IMR-90 (cell line): ENCODE data around the gene EGFR. TPM values are rescaled to one million over a fixed set of nuclear protein-coding genes. Genes with fewer than 3 reads are reported as not detected.
A peak's percentile ranks its signal among the peaks of the same experiment; 100 is the strongest.

Experiments
- ATAC-seq: fragments of 200-7000 bp; cut with Tn5 transposase; 2 replicates; pipeline ENCODE4 v1.9.1; 2020; ENCODE audit warnings: low read depth, mild to moderate bottlenecking, moderate library complexity
- BruUV-seq: library from RNA; stranded (reverse); fragments of 400-500 nt; replicated peaks from 2 replicates; lab custom pipeline; 2021; lab: Mats Ljungman, UMichigan
- CTCF ChIA-PET: fragments of 300-600 bp; formaldehyde crosslinking; extraction: SDS; loops from one replicate; lab custom pipeline; 2021; ENCODE audit warnings: antibody characterized with exemption; lab: Yijun Ruan, JAX
- POLR2A ChIA-PET: fragments of 300-600 bp; sonication (Branson Sonifier 250); formaldehyde crosslinking; loops from one replicate; lab custom pipeline; 2022; ENCODE audit warnings: antibody characterized with exemption; ENCODE audit not compliant: unreplicated experiment; lab: Charles Lee
- DNase-seq: peaks from one replicate; pipeline ENCODE4 v3.0.0; 2013
- H2AFZ ChIP-seq: replicated peaks from 2 replicates; pipeline ENCODE3; 2013; ENCODE audit warnings: low read length, mild to moderate bottlenecking; ENCODE audit not compliant: poor library complexity
- H2AK5ac ChIP-seq: 2 replicates; pipeline ENCODE4 v1.6.1; 2013; ENCODE audit warnings: low read depth, low read length, inconsistent platforms
- H2AK9ac ChIP-seq: replicated peaks from 2 replicates; pipeline ENCODE3; 2013; ENCODE audit warnings: mild to moderate bottlenecking, low read depth, low read length, moderate library complexity; ENCODE audit not compliant: poor library complexity
- H2BK120ac ChIP-seq: 2 replicates; pipeline ENCODE4 v1.6.1; 2013; ENCODE audit warnings: low read depth, low read length, inconsistent platforms
- H2BK15ac ChIP-seq: 3 replicates; pipeline ENCODE4 v1.6.1; 2013; ENCODE audit warnings: low read depth, low read length, inconsistent platforms
- H2BK20ac ChIP-seq: 2 replicates; pipeline ENCODE4 v1.6.1; 2013; ENCODE audit warnings: low read depth, mild to moderate bottlenecking, inconsistent platforms, low read length, moderate library complexity
- H2BK5ac ChIP-seq: 2 replicates; pipeline ENCODE4 v1.6.1; 2013; ENCODE audit warnings: mild to moderate bottlenecking, low read depth, low read length, inconsistent platforms; ENCODE audit not compliant: poor library complexity, severe bottlenecking
- H3K14ac ChIP-seq: replicated peaks from 2 replicates; pipeline ENCODE4 v1.6.1; 2013; ENCODE audit warnings: low read depth, low read length, inconsistent platforms
- H3K18ac ChIP-seq: 2 replicates; pipeline ENCODE4 v1.6.1; 2013; ENCODE audit warnings: low read depth, low read length, control low read depth
- H3K23ac ChIP-seq: 2 replicates; pipeline ENCODE4 v1.6.1; 2013; ENCODE audit warnings: low read depth, low read length, inconsistent platforms
- H3K27ac ChIP-seq: 2 replicates; pipeline ENCODE4 v1.5.1; 2013; ENCODE audit warnings: mild to moderate bottlenecking, control low read depth, low read length; ENCODE audit not compliant: insufficient read depth
- H3K27me3 ChIP-seq: 2 replicates; pipeline ENCODE4 v1.6.1; 2013; ENCODE audit warnings: low read length; ENCODE audit not compliant: control insufficient read depth, insufficient read depth
- H3K36me3 ChIP-seq: 2 replicates; pipeline ENCODE4 v1.6.1; 2013; ENCODE audit warnings: low read length, mixed read lengths; ENCODE audit not compliant: control insufficient read depth, insufficient read depth
- H3K4ac ChIP-seq: 2 replicates; pipeline ENCODE4 v1.6.1; 2013; ENCODE audit warnings: low read depth, low read length, inconsistent platforms
- H3K4me1 ChIP-seq: 2 replicates; pipeline ENCODE4 v1.6.1; 2013; ENCODE audit warnings: low read length, mixed read lengths; ENCODE audit not compliant: control insufficient read depth, insufficient read depth
- H3K4me2 ChIP-seq: 2 replicates; pipeline ENCODE4 v1.6.1; 2013; ENCODE audit warnings: low read depth, mild to moderate bottlenecking, control low read depth, low read length, moderate library complexity
- H3K4me3 ChIP-seq: 2 replicates; pipeline ENCODE4 v1.5.1; 2013; ENCODE audit warnings: low read depth, mild to moderate bottlenecking, control low read depth, low read length, moderate library complexity; ENCODE audit not compliant: insufficient read depth
- H3K56ac ChIP-seq: 2 replicates; pipeline ENCODE4 v1.6.1; 2013; ENCODE audit warnings: low read length, inconsistent platforms; ENCODE audit not compliant: insufficient read depth; ENCODE audit errors: extremely low read depth
- H3K79me1 ChIP-seq, 2 experiments: 2 replicates each; pipeline ENCODE4 v1.6.1; 2013; ENCODE audit warnings: low read length in 2 of 2, inconsistent platforms in 1 of 2, low read depth in 1 of 2
- H3K9ac ChIP-seq: 2 replicates; pipeline ENCODE4 v1.6.1; 2013; ENCODE audit warnings: low read depth, low read length, control low read depth
- H3K9me1 ChIP-seq: 2 replicates; pipeline ENCODE4 v1.6.1; 2013; ENCODE audit warnings: low read length, inconsistent platforms; ENCODE audit not compliant: insufficient read depth
- H3K9me3 ChIP-seq: 2 replicates; pipeline ENCODE4 v1.6.1; 2013; ENCODE audit warnings: low read length; ENCODE audit not compliant: control insufficient read depth, insufficient read depth
- H4K20me1 ChIP-seq: 2 replicates; pipeline ENCODE4 v1.6.1; 2013; ENCODE audit warnings: low read length, inconsistent platforms; ENCODE audit not compliant: insufficient read depth
- H4K5ac ChIP-seq: 2 replicates; pipeline ENCODE4 v1.6.1; 2013; ENCODE audit warnings: mild to moderate bottlenecking, low read depth, low read length, control low read depth
- H4K8ac ChIP-seq, 2 experiments: 2 replicates each; pipeline ENCODE4 v1.6.1; 2013; ENCODE audit warnings: low read depth in 2 of 2, low read length in 2 of 2, control low read depth in 1 of 2, inconsistent platforms in 1 of 2
- H4K91ac ChIP-seq: 2 replicates; pipeline ENCODE4 v1.6.1; 2013; ENCODE audit warnings: low read depth, low read length, inconsistent platforms; ENCODE audit not compliant: insufficient read depth
- BHLHE40 ChIP-seq: fragments of 150-350 bp; IDR thresholded peaks from 2 replicates; pipeline ENCODE4 v1.6.1; 2016; ENCODE audit warnings: mild to moderate bottlenecking, low read depth, low read length
- CEBPB ChIP-seq: IDR thresholded peaks from 2 replicates; pipeline ENCODE4 v1.6.1; 2012; ENCODE audit warnings: low read depth, low read length, improper control_type of control experiment
- CHD1 ChIP-seq: IDR thresholded peaks from 2 replicates; pipeline ENCODE4 v1.6.1; 2012; ENCODE audit warnings: low read depth, low read length, improper control_type of control experiment
- CTCF ChIP-seq: conservative IDR thresholded peaks from 2 replicates; pipeline ENCODE4 v1.5.1; 2012; ENCODE audit warnings: mild to moderate bottlenecking, low read depth, low read length, improper control_type of control experiment
- FOS ChIP-seq: fragments of 150-350 bp; IDR thresholded peaks from 2 replicates; pipeline ENCODE4 v1.6.1; 2016; ENCODE audit warnings: low read depth, low read length
- MAFK ChIP-seq: IDR thresholded peaks from 2 replicates; pipeline ENCODE4 v1.6.1; 2012; ENCODE audit warnings: low read depth, low read length, improper control_type of control experiment
- MAZ ChIP-seq: IDR thresholded peaks from 2 replicates; pipeline ENCODE4 v1.6.1; 2012; ENCODE audit warnings: low read depth, mild to moderate bottlenecking, low read length, improper control_type of control experiment, moderate library complexity, borderline replicate concordance
- MXI1 ChIP-seq: IDR thresholded peaks from 2 replicates; pipeline ENCODE4 v1.6.1; 2012; ENCODE audit warnings: low read depth, mild to moderate bottlenecking, low read length, moderate library complexity, borderline replicate concordance
- NFE2L2 ChIP-seq: fragments of 150-350 bp; IDR thresholded peaks from 2 replicates; pipeline ENCODE4 v1.6.1; 2016; ENCODE audit warnings: low read depth, mild to moderate bottlenecking, low read length
- POLR2A ChIP-seq: IDR thresholded peaks from 2 replicates; pipeline ENCODE4 v1.6.1; 2012; ENCODE audit warnings: mild to moderate bottlenecking, low read depth, low read length
- RCOR1 ChIP-seq: IDR thresholded peaks from 2 replicates; pipeline ENCODE4 v1.6.1; 2012; ENCODE audit warnings: mild to moderate bottlenecking, low read length, improper control_type of control experiment; ENCODE audit not compliant: insufficient replicate concordance
- RFX5 ChIP-seq: IDR thresholded peaks from 2 replicates; pipeline ENCODE4 v1.8.0; 2012; ENCODE audit warnings: low read depth, mild to moderate bottlenecking, low read length, moderate library complexity
- SMC3 ChIP-seq: fragments of 150-350 bp; IDR thresholded peaks from 2 replicates; pipeline ENCODE4 v1.6.1; 2016; ENCODE audit warnings: low read depth, mild to moderate bottlenecking, antibody characterized with exemption, low read length, moderate library complexity
- USF2 ChIP-seq: fragments of 150-350 bp; IDR thresholded peaks from 2 replicates; pipeline ENCODE4 v1.6.1; 2017; ENCODE audit warnings: mild to moderate bottlenecking, antibody characterized with exemption, low read length, low read depth
- WGBS, 2 experiments: methylation state at CpG; one replicate each; pipeline versions ENCODE4 v1.1.5 to v1.1.7; 2013; ENCODE audit warnings: missing lambda C conversion rate in 2 of 2; ENCODE audit not compliant: insufficient read length in 1 of 2; ENCODE audit errors: extremely low coverage in 2 of 2; 5-methylcytosine and 5-hydroxymethylcytosine counted together
- dilution Hi-C: fragments of 300-500 bp; cut with HindIII; formaldehyde crosslinking; loops from one replicate; pipeline ENCODE4 v1.14.3; 2018; ENCODE audit warnings: low sequenced_read_pairs; ENCODE audit not compliant: unreplicated experiment
- in situ Hi-C: fragments of 300-500 bp; cut with MboI; formaldehyde crosslinking; loops from 3 replicates; pipeline ENCODE4 v1.14.3; 2019; ENCODE audit warnings: low sequenced_read_pairs, inconsistent platforms, mixed read lengths
- intact Hi-C: fragments of 100-400 bp; cut with micrococcal nuclease; formaldehyde crosslinking; loops from 2 replicates; pipeline ENCODE4 v1.10.0; 2022
- polyA plus RNA-seq, 3 experiments: library from polyadenylated mRNA; depleted of rRNA; stranded (reverse); fragments of >200 nt; gene quantifications; 2 replicates each; pipeline ENCODE4 v1.2.3, GENCODE V29; 2012; ENCODE audit warnings: low replicate concordance in 1 of 3
- total RNA-seq: library from RNA; depleted of rRNA; stranded (reverse); fragments of >200 nt; gene quantifications from 2 replicates; pipeline ENCODE4 v1.2.3, GENCODE V29; 2012

The EGFR gene
- total and polyA plus RNA-seq, 2 of the 4 experiments (the other 2 are of a cell fraction), result 36.9 to 60.4 TPM

DNA sequence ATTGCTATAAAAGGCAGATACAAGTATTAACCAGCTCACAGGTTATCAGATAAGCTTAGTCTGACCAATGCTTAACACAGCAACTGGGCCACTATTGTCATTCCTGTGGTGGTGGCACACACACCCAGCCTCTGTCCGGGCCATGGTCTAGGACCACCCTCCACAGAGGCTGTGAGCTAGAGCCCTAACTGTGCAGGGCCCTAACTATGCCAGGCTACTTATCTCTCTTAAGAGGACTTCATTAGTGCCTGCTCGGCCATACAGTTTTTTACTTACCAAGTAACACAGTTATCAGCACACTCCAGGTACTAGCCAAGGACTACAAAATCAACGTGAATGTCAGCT is 2.1 kb upstream of the EGFR start:
- no peak for TF ChIP-seq FOS
- no peak for TF ChIP-seq RCOR1
- TF ChIP-seq POLR2A, result no peak
- no peak for TF ChIP-seq CEBPB
- TF ChIP-seq CTCF, result no peak
- no peak for TF ChIP-seq BHLHE40
- TF ChIP-seq RFX5, result no peak
- TF ChIP-seq MAFK, result no peak
- TF ChIP-seq MXI1, result no peak
- TF ChIP-seq CHD1, result no peak
- TF ChIP-seq SMC3, result no peak
- TF ChIP-seq USF2, result no peak
- TF ChIP-seq NFE2L2, result no peak
- TF ChIP-seq MAZ, result no peak
- in situ Hi-C loops (loop anchor here (10.0 kb wide), 1 partner anchor 232 kb away; no protein-coding TSS in a partner anchor), intact Hi-C loops (loop anchor here (5.0 kb wide), 1 partner anchor 174 kb away; no protein-coding TSS in a partner anchor), dilution Hi-C loops (no loop called here)
- H3K14ac ChIP-seq, result no peak overlapping the region; the same call in 1 of the 2 replicates
- H3K9ac ChIP-seq, result no peak overlapping the region
- H4K91ac ChIP-seq, result no peak overlapping the region
- peak overlapping the region; percentile 47 for H2AFZ ChIP-seq
- no peak overlapping the region for H3K4me3 ChIP-seq
- no peak overlapping the region for H3K56ac ChIP-seq
- no peak overlapping the region for H2BK120ac ChIP-seq
- H3K9me1 ChIP-seq, result peaks cover 8% of the 10 kb centered on the region
- ChIA-PET POLR2A (no interaction called here), CTCF (interaction anchor here (2.8 kb wide), 1 partner anchor 238 kb away, joined by 14 read pairs; no protein-coding TSS in a partner anchor)
- no TSS peak for BruUV-seq
- no peak overlapping the region for H2AK9ac ChIP-seq
- H4K8ac ChIP-seq, result 0 out of 4 replicates have a peak overlapping the region, but pooled peaks of 1 of the 2 experiments have one; percentile 36
- H2AK5ac ChIP-seq, result 0 out of 2 replicates have a peak overlapping the region, but pooled peaks have one; percentile 14
- 0 out of 2 replicates have a peak, but pooled peaks cover 2% of the 10 kb centered on the region for H3K9me3 ChIP-seq
- ATAC-seq (no peak), DNase-seq (no peak)
- H3K36me3 ChIP-seq, result peaks cover 1% of the 10 kb centered on the region
- no peak overlapping the region for H4K5ac ChIP-seq
- H3K23ac ChIP-seq, result 0 out of 2 replicates have a peak overlapping the region, but pooled peaks have one; percentile 14
- peaks cover 8% of the 10 kb centered on the region for H3K4me1 ChIP-seq
- no peak overlapping the region for H2BK5ac ChIP-seq
- H3K4ac ChIP-seq, result 0 out of 2 replicates have a peak overlapping the region, but pooled peaks have one; percentile 7
- H2BK15ac ChIP-seq, result no peak overlapping the region
- no peak overlapping the region for H3K18ac ChIP-seq
- no peak overlapping the region for H2BK20ac ChIP-seq
- H4K20me1 ChIP-seq, result peaks cover 18% of the 10 kb centered on the region
- 100% methylated on average over 2 of the region's 3 CpGs; no CpG with 5 or more reads in 1 of the 2 experiments for WGBS, 2 experiments
- H3K79me1 ChIP-seq, result peaks cover 4 to 23% of the 10 kb centered on the region in 2 experiments; a peak in 3 of 4 replicates
- no peaks in the 10 kb centered on the region for H3K27me3 ChIP-seq
- no peak overlapping the region for H3K4me2 ChIP-seq
- no peak overlapping the region for H3K27ac ChIP-seq
